NB4 (cell line): Measurements from ENCODE around the gene SLC30A7.

Experiments
- DNase-seq: peaks from one replicate; pipeline ENCODE4 v3.0.0; 2010; ENCODE audit warnings: low read depth
- H3K4me3 ChIP-seq: one replicate; pipeline ENCODE4 v1.5.1; 2011; ENCODE audit warnings: mild to moderate bottlenecking, low read depth, low read length, moderate library complexity
- MAX ChIP-seq: IDR thresholded peaks from 2 replicates; pipeline ENCODE4 v1.6.1; 2011; ENCODE audit warnings: low read depth, low read length
- MYC ChIP-seq: IDR thresholded peaks from 2 replicates; pipeline ENCODE4 v1.6.1; 2011; ENCODE audit warnings: low read depth, low read length
- POLR2A ChIP-seq: IDR thresholded peaks from 2 replicates; pipeline ENCODE4 v1.6.1; 2011; ENCODE audit warnings: mild to moderate bottlenecking; ENCODE audit not compliant: insufficient read length; ENCODE audit errors: extremely low read depth
- TF ChIP-seq, protein P1 (sequence below): IDR thresholded peaks from one replicate; pipeline ENCODE4 v1.5.1; 2012; ENCODE audit warnings: low read depth, low read length

Gene SLC30A7

GRCh38 chr1:101027194-101027772 is 131.4 kb downstream of the SLC30A7 start:
- DNase-seq = no peak
- H3K4me3 ChIP-seq = peak overlapping the region; percentile 98
- TF ChIP-seq MAX (no peak), MYC (no peak), POLR2A (no peak)
- TF ChIP-seq, protein P1, sequence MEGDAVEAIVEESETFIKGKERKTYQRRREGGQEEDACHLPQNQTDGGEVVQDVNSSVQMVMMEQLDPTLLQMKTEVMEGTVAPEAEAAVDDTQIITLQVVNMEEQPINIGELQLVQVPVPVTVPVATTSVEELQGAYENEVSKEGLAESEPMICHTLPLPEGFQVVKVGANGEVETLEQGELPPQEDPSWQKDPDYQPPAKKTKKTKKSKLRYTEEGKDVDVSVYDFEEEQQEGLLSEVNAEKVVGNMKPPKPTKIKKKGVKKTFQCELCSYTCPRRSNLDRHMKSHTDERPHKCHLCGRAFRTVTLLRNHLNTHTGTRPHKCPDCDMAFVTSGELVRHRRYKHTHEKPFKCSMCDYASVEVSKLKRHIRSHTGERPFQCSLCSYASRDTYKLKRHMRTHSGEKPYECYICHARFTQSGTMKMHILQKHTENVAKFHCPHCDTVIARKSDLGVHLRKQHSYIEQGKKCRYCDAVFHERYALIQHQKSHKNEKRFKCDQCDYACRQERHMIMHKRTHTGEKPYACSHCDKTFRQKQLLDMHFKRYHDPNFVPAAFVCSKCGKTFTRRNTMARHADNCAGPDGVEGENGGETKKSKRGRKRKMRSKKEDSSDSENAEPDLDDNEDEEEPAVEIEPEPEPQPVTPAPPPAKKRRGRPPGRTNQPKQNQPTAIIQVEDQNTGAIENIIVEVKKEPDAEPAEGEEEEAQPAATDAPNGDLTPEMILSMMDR = no peak

GRCh38 chr1:101028466-101028865 is 132.6 kb downstream of the SLC30A7 start:
- DNase-seq = no peak
- no peak overlapping the region for H3K4me3 ChIP-seq
- TF ChIP-seq POLR2A = no peak
- TF ChIP-seq, protein P1 = no peak
- no peak for TF ChIP-seq MAX
- TF ChIP-seq MYC = no peak

- no peak overlapping the region for H3K4me3 ChIP-seq
- no peak for DNase-seq
- TF ChIP-seq MAX = no peak
- no peak for TF ChIP-seq POLR2A
- TF ChIP-seq MYC = no peak
- TF ChIP-seq, protein P1 = no peak
These were observed 133.3 kb downstream of the SLC30A7 start for GRCh38 chr1:101029184-101029583.

- no peak for DNase-seq
- TF ChIP-seq MAX = no peak
- TF ChIP-seq MYC = no peak
- TF ChIP-seq, protein P1 = no peak
- no peak for TF ChIP-seq POLR2A
- H3K4me3 ChIP-seq = no peak overlapping the region
These were observed 135.0 kb downstream of the SLC30A7 start for GRCh38 chr1:101030881-101031280.
